DND-41 (cell line): ENCODE measurements around the gene RHOU.

Experiments
- EZH2 ChIP-seq: IDR thresholded peaks from 3 replicates; pipeline ENCODE4 v1.6.1; 2012; ENCODE audit warnings: borderline replicate concordance, low read depth, mild to moderate bottlenecking, moderate library complexity, low read length, inconsistent platforms; ENCODE audit not compliant: severe bottlenecking
- TF ChIP-seq, protein P1 (sequence below): IDR thresholded peaks from 2 replicates; pipeline ENCODE4 v1.5.1; 2012; ENCODE audit warnings: borderline replicate concordance, low read length, moderate library complexity, mild to moderate bottlenecking; ENCODE audit not compliant: poor library complexity, severe bottlenecking; ENCODE audit errors: extremely low read depth

DNA sequence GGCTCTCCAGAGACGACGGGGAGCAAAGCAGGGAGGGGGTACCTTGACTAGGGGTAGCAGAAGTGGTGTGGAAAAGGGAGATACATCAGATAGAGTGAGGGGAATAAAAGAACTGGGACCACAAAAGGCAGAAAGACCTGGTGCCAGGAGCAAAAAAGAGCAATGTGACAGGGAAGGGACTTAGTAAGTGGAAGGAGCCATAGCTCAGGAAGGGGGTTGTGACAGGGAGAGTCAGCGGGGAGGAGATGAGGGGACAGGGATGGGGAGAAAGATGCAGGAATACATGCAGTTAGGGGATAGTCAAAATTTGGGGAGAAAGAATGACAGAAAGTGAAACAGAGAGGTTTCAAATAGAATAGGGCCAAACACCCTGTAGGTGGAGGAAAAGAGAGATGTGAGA, 20.5 kb downstream of the RHOU start:
- TF ChIP-seq EZH2: no peak
- TF ChIP-seq, protein P1, sequence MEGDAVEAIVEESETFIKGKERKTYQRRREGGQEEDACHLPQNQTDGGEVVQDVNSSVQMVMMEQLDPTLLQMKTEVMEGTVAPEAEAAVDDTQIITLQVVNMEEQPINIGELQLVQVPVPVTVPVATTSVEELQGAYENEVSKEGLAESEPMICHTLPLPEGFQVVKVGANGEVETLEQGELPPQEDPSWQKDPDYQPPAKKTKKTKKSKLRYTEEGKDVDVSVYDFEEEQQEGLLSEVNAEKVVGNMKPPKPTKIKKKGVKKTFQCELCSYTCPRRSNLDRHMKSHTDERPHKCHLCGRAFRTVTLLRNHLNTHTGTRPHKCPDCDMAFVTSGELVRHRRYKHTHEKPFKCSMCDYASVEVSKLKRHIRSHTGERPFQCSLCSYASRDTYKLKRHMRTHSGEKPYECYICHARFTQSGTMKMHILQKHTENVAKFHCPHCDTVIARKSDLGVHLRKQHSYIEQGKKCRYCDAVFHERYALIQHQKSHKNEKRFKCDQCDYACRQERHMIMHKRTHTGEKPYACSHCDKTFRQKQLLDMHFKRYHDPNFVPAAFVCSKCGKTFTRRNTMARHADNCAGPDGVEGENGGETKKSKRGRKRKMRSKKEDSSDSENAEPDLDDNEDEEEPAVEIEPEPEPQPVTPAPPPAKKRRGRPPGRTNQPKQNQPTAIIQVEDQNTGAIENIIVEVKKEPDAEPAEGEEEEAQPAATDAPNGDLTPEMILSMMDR: no peak
